ENCODE measurements around the gene FNTB.

GRCh38 chr14:65104791-65105190, 118.1 kb downstream of the FNTB start:
- TF ChIP-seq, protein P1, sequence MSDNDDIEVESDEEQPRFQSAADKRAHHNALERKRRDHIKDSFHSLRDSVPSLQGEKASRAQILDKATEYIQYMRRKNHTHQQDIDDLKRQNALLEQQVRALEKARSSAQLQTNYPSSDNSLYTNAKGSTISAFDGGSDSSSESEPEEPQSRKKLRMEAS (IDR thresholded peaks at IDR 0.05): no peak
- no peak for TF ChIP-seq USF1 (IDR thresholded peaks at IDR 0.05)
- no peak for TF ChIP-seq TEAD4 (IDR thresholded peaks at IDR 0.05)
- TF ChIP-seq CREB1 (IDR thresholded peaks at IDR 0.05; ENCODE audit: low read depth): no peak
- TF ChIP-seq, protein P2, sequence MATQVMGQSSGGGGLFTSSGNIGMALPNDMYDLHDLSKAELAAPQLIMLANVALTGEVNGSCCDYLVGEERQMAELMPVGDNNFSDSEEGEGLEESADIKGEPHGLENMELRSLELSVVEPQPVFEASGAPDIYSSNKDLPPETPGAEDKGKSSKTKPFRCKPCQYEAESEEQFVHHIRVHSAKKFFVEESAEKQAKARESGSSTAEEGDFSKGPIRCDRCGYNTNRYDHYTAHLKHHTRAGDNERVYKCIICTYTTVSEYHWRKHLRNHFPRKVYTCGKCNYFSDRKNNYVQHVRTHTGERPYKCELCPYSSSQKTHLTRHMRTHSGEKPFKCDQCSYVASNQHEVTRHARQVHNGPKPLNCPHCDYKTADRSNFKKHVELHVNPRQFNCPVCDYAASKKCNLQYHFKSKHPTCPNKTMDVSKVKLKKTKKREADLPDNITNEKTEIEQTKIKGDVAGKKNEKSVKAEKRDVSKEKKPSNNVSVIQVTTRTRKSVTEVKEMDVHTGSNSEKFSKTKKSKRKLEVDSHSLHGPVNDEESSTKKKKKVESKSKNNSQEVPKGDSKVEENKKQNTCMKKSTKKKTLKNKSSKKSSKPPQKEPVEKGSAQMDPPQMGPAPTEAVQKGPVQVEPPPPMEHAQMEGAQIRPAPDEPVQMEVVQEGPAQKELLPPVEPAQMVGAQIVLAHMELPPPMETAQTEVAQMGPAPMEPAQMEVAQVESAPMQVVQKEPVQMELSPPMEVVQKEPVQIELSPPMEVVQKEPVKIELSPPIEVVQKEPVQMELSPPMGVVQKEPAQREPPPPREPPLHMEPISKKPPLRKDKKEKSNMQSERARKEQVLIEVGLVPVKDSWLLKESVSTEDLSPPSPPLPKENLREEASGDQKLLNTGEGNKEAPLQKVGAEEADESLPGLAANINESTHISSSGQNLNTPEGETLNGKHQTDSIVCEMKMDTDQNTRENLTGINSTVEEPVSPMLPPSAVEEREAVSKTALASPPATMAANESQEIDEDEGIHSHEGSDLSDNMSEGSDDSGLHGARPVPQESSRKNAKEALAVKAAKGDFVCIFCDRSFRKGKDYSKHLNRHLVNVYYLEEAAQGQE (IDR thresholded peaks at IDR 0.05; ENCODE audit: low read depth): no peak
- no peak for TF ChIP-seq TAF1 (IDR thresholded peaks at IDR 0.05; ENCODE audit: low read depth)
- no peak for TF ChIP-seq TCF12 (IDR thresholded peaks at IDR 0.05; ENCODE audit: low read depth)
- TF ChIP-seq NFIC (IDR thresholded peaks at IDR 0.05): no peak
- TF ChIP-seq EP300 (IDR thresholded peaks at IDR 0.05; ENCODE audit: borderline replicate concordance): no peak
- no peak for TF ChIP-seq RAD21 (IDR thresholded peaks at IDR 0.05; ENCODE audit: low read depth)
